Kidney (tissue), 14 donors: ENCODE measurements around the gene SAP130. TPM values are rescaled to one million over a fixed set of nuclear protein-coding genes. Genes with fewer than 3 reads are reported as not detected.

ENCODE experiments used
- DNase-seq, 5 donors: peaks; one replicate each; pipeline ENCODE4 v3.0.0-alpha.2; 2013 to 2020
- FAIRE-seq: peaks from 2 replicates; lab custom pipeline; 2012; peaks lifted over from hg19 to GRCh38; lab: Jason Lieb, UNC
- H3K27ac ChIP-seq, 2 donors: one replicate each; pipeline ENCODE4 v1.7.0; 2013; ENCODE audit warnings: low read depth in 2 of 2, low read length in 2 of 2, inconsistent platforms in 1 of 2
- H3K27me3 ChIP-seq: one replicate; pipeline ENCODE4 v1.7.1; 2013; ENCODE audit warnings: low read length, inconsistent platforms; ENCODE audit not compliant: control insufficient read depth, insufficient read depth
- H3K36me3 ChIP-seq, 3 donors: one replicate each; pipeline versions ENCODE4 v1.7.0 to v1.7.1; 2013; ENCODE audit warnings: low read length in 3 of 3, control low read depth in 1 of 3, inconsistent platforms in 1 of 3; ENCODE audit not compliant: insufficient read depth in 3 of 3, control insufficient read depth in 2 of 3
- H3K4me1 ChIP-seq, 3 donors: one replicate each; pipeline versions ENCODE4 v1.7.0 to v1.7.1; 2013; ENCODE audit warnings: low read length in 3 of 3, inconsistent platforms in 1 of 3, low read depth in 1 of 3; ENCODE audit not compliant: control insufficient read depth in 2 of 3, insufficient read depth in 2 of 3
- H3K4me3 ChIP-seq, 3 donors: one replicate each; pipeline versions ENCODE4 v1.7.0 to v1.8.1; 2013; ENCODE audit warnings: low read length in 3 of 3, control low read depth in 1 of 3, inconsistent platforms in 1 of 3
- H3K9ac ChIP-seq, 3 donors: one replicate each; pipeline versions ENCODE4 v1.7.0 to v1.7.1; 2013; ENCODE audit warnings: low read length in 3 of 3, control low read depth in 1 of 3, inconsistent platforms in 1 of 3
- H3K9me3 ChIP-seq, 3 donors: one replicate each; pipeline versions ENCODE4 v1.7.0 to v1.7.1; 2013; ENCODE audit warnings: low read length in 3 of 3, control low read depth in 1 of 3, inconsistent platforms in 1 of 3; ENCODE audit not compliant: control insufficient read depth in 2 of 3, insufficient read depth in 1 of 3
- intact Hi-C: fragments of 100-400 bp; cut with DNase I; formaldehyde crosslinking; loops from one replicate; pipeline ENCODE4 v1.11.1; 2022
- polyA plus RNA-seq: library from polyadenylated mRNA; stranded (reverse); fragments of 350-450 nt; fragmentation: Illumina TruSeq; extraction: RNeasy Lipid Tissue Mini Kit (QIAGEN cat#74804); gene quantifications from one replicate; pipeline ENCODE4 v1.2.3, GENCODE V29; 2014; ENCODE audit warnings: low read depth, low replicate concordance; ENCODE audit not compliant: insufficient read depth
- total RNA-seq: library from RNA; stranded (reverse); fragmentation: NEBNext Ultra II Directional; extraction: Animal tissue kit (Norgen Biotek cat#: 25700); gene quantifications from one replicate; pipeline ENCODE4 v1.2.1, GENCODE V29; 2021
- TF ChIP-seq, protein P1 (sequence below): IDR thresholded peaks from 3 replicates; pipeline ENCODE4 v1.5.1; 2012; ENCODE audit warnings: mild to moderate bottlenecking, moderate library complexity, borderline replicate concordance; ENCODE audit not compliant: insufficient read depth; ENCODE audit errors: extremely low read depth
- donor health status: control.
- donor health status: control.
- donor health status: control.
- donor health status: control.
- donor health status: control.
- donor health status: DM: yes; HTN: yes; CAD: no.
- donor health status: Normal renal cell carcinoma (clear cell type).

Gene SAP130
- total and polyA plus RNA-seq, 2 donors from 2014 or later, result 6.2 to 17.5 TPM

DNA sequence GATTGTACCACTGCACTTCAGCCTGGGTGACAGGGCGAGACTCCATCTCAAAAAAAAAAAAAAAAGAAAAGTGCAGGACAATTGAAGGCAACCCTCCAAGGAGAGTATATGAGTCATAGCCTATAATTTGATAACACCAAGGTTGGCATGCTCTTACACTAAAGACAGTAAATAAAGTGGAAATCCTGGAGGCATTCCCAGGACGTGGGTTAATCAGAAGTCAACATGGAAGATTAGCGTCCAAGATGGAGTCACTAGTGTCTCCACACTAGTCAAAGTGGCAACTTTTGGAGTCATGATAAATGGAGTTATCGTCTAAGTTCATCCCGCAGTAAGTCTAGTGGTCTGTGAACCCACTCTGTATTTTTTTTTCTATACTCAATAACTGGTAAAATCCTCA lies 41.9 kb upstream of the SAP130 start:
- Histone ChIP-seq H3K36me3 (no peaks in the 10 kb centered on the region), H3K27ac (no peak overlapping the region), H3K27me3 (no peaks in the 10 kb centered on the region), H3K9ac (no peak overlapping the region), H3K4me1 (no peaks in the 10 kb centered on the region), H3K4me3 (no peak overlapping the region), H3K9me3 (no peaks in the 10 kb centered on the region)
- DNase-seq, result no peak
- FAIRE-seq, result no peak
- TF ChIP-seq, protein P1, sequence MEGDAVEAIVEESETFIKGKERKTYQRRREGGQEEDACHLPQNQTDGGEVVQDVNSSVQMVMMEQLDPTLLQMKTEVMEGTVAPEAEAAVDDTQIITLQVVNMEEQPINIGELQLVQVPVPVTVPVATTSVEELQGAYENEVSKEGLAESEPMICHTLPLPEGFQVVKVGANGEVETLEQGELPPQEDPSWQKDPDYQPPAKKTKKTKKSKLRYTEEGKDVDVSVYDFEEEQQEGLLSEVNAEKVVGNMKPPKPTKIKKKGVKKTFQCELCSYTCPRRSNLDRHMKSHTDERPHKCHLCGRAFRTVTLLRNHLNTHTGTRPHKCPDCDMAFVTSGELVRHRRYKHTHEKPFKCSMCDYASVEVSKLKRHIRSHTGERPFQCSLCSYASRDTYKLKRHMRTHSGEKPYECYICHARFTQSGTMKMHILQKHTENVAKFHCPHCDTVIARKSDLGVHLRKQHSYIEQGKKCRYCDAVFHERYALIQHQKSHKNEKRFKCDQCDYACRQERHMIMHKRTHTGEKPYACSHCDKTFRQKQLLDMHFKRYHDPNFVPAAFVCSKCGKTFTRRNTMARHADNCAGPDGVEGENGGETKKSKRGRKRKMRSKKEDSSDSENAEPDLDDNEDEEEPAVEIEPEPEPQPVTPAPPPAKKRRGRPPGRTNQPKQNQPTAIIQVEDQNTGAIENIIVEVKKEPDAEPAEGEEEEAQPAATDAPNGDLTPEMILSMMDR, result no peak
- intact Hi-C loops, result no loop called here

DNA sequence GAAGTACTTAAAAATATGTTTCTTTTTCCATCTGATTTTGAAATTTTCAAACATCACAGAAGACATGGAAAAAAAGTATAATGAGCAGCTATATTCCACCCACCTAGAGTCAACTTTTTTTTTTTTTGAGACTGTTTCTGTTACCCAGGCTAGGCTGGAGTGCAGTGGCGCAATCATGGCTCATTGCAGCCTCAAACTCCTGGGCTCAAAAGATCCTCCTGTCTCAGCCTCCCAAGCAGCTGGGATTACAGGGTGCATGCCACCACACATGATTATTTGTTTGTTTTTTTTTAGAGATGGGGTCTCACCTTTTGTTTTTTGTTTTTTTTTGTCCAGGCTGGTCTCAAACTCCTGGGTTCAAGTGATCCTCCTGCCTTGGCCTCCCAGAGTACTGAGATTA lies 36.5 kb upstream of the SAP130 start:
- no peak overlapping the region for H3K4me3 ChIP-seq
- no peaks in the 10 kb centered on the region for H3K27me3 ChIP-seq
- no peak for DNase-seq
- H3K36me3 ChIP-seq, result no peaks in the 10 kb centered on the region
- no peaks in the 10 kb centered on the region for H3K4me1 ChIP-seq
- intact Hi-C loops, result no loop called here
- no peak overlapping the region for H3K27ac ChIP-seq
- TF ChIP-seq, protein P1, result no peak
- H3K9me3 ChIP-seq, result no peaks in the 10 kb centered on the region
- FAIRE-seq, result no peak
- no peak overlapping the region for H3K9ac ChIP-seq

- Histone ChIP-seq H3K4me3 (no peak overlapping the region), H3K27me3 (no peaks in the 10 kb centered on the region), H3K4me1 (no peaks in the 10 kb centered on the region), H3K27ac (no peak overlapping the region), H3K9me3 (no peaks in the 10 kb centered on the region), H3K9ac (no peak overlapping the region), H3K36me3 (no peaks in the 10 kb centered on the region)
- DNase-seq (no peak), FAIRE-seq (no peak)
- TF ChIP-seq, protein P1, result no peak
- intact Hi-C loops, result no loop called here
These were observed 34.7 kb upstream of the SAP130 start for GRCh38 chr2:128062571-128062970.

GRCh38 chr2:128058114-128058513 lies 30.3 kb upstream of the SAP130 start:
- no peak for FAIRE-seq

More at GRCh38 chr2:128058114-128058513, 30.3 kb upstream of the SAP130 start:
- H3K4me1 ChIP-seq, result no peaks in the 10 kb centered on the region
- no peak overlapping the region for H3K9ac ChIP-seq
- H3K27ac ChIP-seq, result no peak overlapping the region
- TF ChIP-seq, protein P1, result no peak
- DNase-seq, result no peak
- no peaks in the 10 kb centered on the region for H3K27me3 ChIP-seq
- no peak overlapping the region for H3K4me3 ChIP-seq
- intact Hi-C loops, result no loop called here
- H3K9me3 ChIP-seq, result no peaks in the 10 kb centered on the region
- no peaks in the 10 kb centered on the region for H3K36me3 ChIP-seq
